DND-41 (cell line): ENCODE data around the gene ARHGAP4.

Experiments
- ATAC-seq: fragments of 200-7000 bp; cut with Tn5 transposase; 3 replicates; pipeline ENCODE4 v1.9.1; 2021; ENCODE audit warnings: low read depth; ENCODE audit not compliant: insufficient read depth
- DNase-seq: peaks from one replicate; pipeline ENCODE4 v3.0.0-alpha.2; 2020
- H2AFZ ChIP-seq: 2 replicates; pipeline ENCODE4 v1.6.0; 2012; ENCODE audit warnings: low read depth, low read length
- H3K27ac ChIP-seq: 2 replicates; pipeline ENCODE4 v1.5.1; 2012; ENCODE audit warnings: low read length, inconsistent platforms
- H3K27me3 ChIP-seq: fragments of 200-600 bp; sonication (generic); 2 replicates; pipeline ENCODE4 v1.6.0; 2012; ENCODE audit warnings: low read length, mild to moderate bottlenecking, inconsistent platforms; ENCODE audit not compliant: insufficient read depth, poor library complexity
- H3K36me3 ChIP-seq: 2 replicates; pipeline ENCODE4 v1.5.1; 2012; ENCODE audit warnings: low read length, inconsistent platforms; ENCODE audit not compliant: insufficient read depth
- H3K4me1 ChIP-seq: 2 replicates; pipeline ENCODE4 v1.5.1; 2012; ENCODE audit warnings: mild to moderate bottlenecking, low read length; ENCODE audit not compliant: insufficient read depth
- H3K4me2 ChIP-seq: 2 replicates; pipeline ENCODE4 v1.6.0; 2012; ENCODE audit warnings: mild to moderate bottlenecking, moderate library complexity, low read length, inconsistent platforms; ENCODE audit not compliant: insufficient read depth
- H3K4me3 ChIP-seq, 2 experiments: fragments of 200-600 bp in 1 of 2; shearing (Covaris generic) in 1 of 2; 2 replicates each; pipeline ENCODE4 v1.5.1; 2012 to 2016; ENCODE audit warnings: inconsistent platforms in 2 of 2, low read length in 2 of 2, mild to moderate bottlenecking in 2 of 2, low read depth in 1 of 2, moderate library complexity in 1 of 2
- H3K79me2 ChIP-seq: 2 replicates; pipeline ENCODE4 v1.6.0; 2012; ENCODE audit warnings: low read length, inconsistent platforms; ENCODE audit not compliant: insufficient read depth
- H3K9ac ChIP-seq: 2 replicates; pipeline ENCODE4 v1.6.0; 2012; ENCODE audit warnings: low read depth, mild to moderate bottlenecking, inconsistent platforms, low read length, moderate library complexity
- H3K9me3 ChIP-seq: 2 replicates; pipeline ENCODE4 v1.5.1; 2012; ENCODE audit warnings: low read length, moderate library complexity, mild to moderate bottlenecking, inconsistent platforms; ENCODE audit not compliant: insufficient read depth, severe bottlenecking
- H4K20me1 ChIP-seq: 2 replicates; pipeline ENCODE4 v1.6.0; 2012; ENCODE audit warnings: low read length; ENCODE audit not compliant: insufficient read depth
- CTCF ChIP-seq: IDR thresholded peaks from 2 replicates; pipeline ENCODE4 v1.5.1; 2012; ENCODE audit warnings: borderline replicate concordance, low read length, moderate library complexity, mild to moderate bottlenecking; ENCODE audit not compliant: poor library complexity, severe bottlenecking; ENCODE audit errors: extremely low read depth
- EZH2 ChIP-seq: IDR thresholded peaks from 3 replicates; pipeline ENCODE4 v1.6.1; 2012; ENCODE audit warnings: borderline replicate concordance, low read depth, mild to moderate bottlenecking, moderate library complexity, low read length, inconsistent platforms; ENCODE audit not compliant: severe bottlenecking

ARHGAP4 gene

GRCh38 chrX:153931748-153932147 lies 5.7 kb upstream of the ARHGAP4 start:
- TF ChIP-seq EZH2 (no peak), CTCF (no peak)
- H3K4me1 ChIP-seq: peaks cover 71% of the 10 kb centered on the region
- H2AFZ ChIP-seq: no peak overlapping the region
- no peak overlapping the region for H3K4me3 ChIP-seq
- ATAC-seq: no peak
- peak overlapping the region; percentile 42; the same call in 1 of the 2 replicates for H3K4me2 ChIP-seq
- no peak for DNase-seq
- H3K36me3 ChIP-seq: peaks cover 40% of the 10 kb centered on the region
- H3K9me3 ChIP-seq: no peaks in the 10 kb centered on the region
- peak overlapping the region; percentile 26 for H3K27ac ChIP-seq
- no peaks in the 10 kb centered on the region for H3K27me3 ChIP-seq
- H4K20me1 ChIP-seq: no peaks in the 10 kb centered on the region
- no peak overlapping the region for H3K9ac ChIP-seq
- peaks cover 51% of the 10 kb centered on the region for H3K79me2 ChIP-seq

GRCh38 chrX:153931151-153931550 lies 5.1 kb upstream of the ARHGAP4 start:
- Histone ChIP-seq H3K36me3 (peaks cover 40% of the 10 kb centered on the region), H3K27ac (peak overlapping the region; percentile 50), H4K20me1 (no peaks in the 10 kb centered on the region), H3K9me3 (no peaks in the 10 kb centered on the region), H3K9ac (no peak overlapping the region), H3K4me2 (peak overlapping the region; percentile 42; the same call in 1 of the 2 replicates), H3K27me3 (no peaks in the 10 kb centered on the region), H3K4me3 (no peak overlapping the region), H3K4me1 (peaks cover 75% of the 10 kb centered on the region), H3K79me2 (peaks cover 55% of the 10 kb centered on the region), H2AFZ (no peak overlapping the region)
- DNase-seq (no peak), ATAC-seq (no peak)
- TF ChIP-seq CTCF: no peak
- TF ChIP-seq EZH2: no peak

- peak overlapping the region; percentile 44 for H3K9ac ChIP-seq
- no peak for TF ChIP-seq CTCF
- no peaks in the 10 kb centered on the region for H3K9me3 ChIP-seq
- H3K4me1 ChIP-seq: peaks cover 68% of the 10 kb centered on the region
- H3K4me3 ChIP-seq: peak overlapping the region in 1 of 2 experiments; percentile 50; a peak in 1 of 4 replicates
- H3K27ac ChIP-seq: peak overlapping the region; percentile 46
- H2AFZ ChIP-seq: no peak overlapping the region
- peak overlapping the region; percentile 57 for H3K4me2 ChIP-seq
- H4K20me1 ChIP-seq: no peaks in the 10 kb centered on the region
- H3K79me2 ChIP-seq: peaks cover 60% of the 10 kb centered on the region
- H3K36me3 ChIP-seq: peaks cover 43% of the 10 kb centered on the region
- H3K27me3 ChIP-seq: no peaks in the 10 kb centered on the region
- DNase-seq (no peak), ATAC-seq (no peak)
Observed at GRCh38 chrX:153930011-153930910, 4.2 kb upstream of the ARHGAP4 start.
